Measurements from ENCODE around the gene MAML3.

MAML3 gene

DNA sequence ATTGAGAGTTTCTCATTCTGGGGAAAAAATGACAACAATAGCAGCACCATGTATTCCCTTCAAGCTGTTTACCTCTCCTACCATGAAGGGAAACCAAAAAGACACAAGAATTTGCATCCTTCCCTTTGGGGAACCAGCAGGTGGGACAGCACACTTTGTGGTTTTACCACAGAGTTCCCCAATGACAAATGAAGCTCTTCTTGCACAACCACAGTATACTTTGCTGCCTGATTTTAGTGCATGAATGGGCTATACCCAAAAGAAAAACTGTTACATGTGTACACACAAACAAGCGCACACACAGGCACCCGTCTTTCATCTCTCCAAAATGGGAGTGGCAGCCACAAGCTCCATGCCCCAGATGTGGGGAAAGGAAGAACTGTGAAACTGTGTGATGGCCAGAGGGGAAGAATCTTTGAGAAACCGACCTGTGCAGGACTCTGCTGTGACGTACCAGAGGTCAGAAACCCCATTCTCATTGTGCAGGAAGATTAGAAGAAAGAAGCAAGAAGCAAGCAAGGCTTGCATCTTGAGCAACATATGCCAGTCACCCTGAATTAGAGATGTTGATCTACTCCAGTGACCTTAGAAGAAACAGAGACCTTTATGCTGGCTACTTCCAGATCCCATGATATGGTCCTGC lies 2.7 kb upstream of the MAML3 start:
- intact Hi-C loops (cut with DNase I; ENCODE audit: low total_unique reads): no loop called here
- Histone ChIP-seq H3K27me3 (no peaks in the 10 kb centered on the region), H3K36me3 (no peaks in the 10 kb centered on the region), H3K27ac (no peak overlapping the region), H3K4me3 (no peak overlapping the region), H3K9me3 (no peaks in the 10 kb centered on the region), H3K4me1 (peaks cover 0 to 18% (median 12%) of the 10 kb centered on the region in 4 donors)
- no peak for DNase-seq
- no peak for TF ChIP-seq CTCF (IDR thresholded peaks at IDR 0.05)

GRCh38 chr4:140154572-140154891 lies 548 bp upstream of the MAML3 start:
- no peak for DNase-seq
- intact Hi-C loops (cut with DNase I; ENCODE audit: low total_unique reads): loop anchor here (2.0 kb wide), 1 partner anchor 420 kb away; no protein-coding TSS in a partner anchor

GRCh38 chr4:140153419-140153717 lies 616 bp downstream of the MAML3 start:
- intact Hi-C loops (cut with DNase I; ENCODE audit: low total_unique reads): no loop called here
- no peak for TF ChIP-seq CTCF (IDR thresholded peaks at IDR 0.05)
- Histone ChIP-seq H3K27me3 (no peaks in the 10 kb centered on the region), H3K9me3 (no peaks in the 10 kb centered on the region), H3K4me1 (peaks cover 0 to 17% (median 8%) of the 10 kb centered on the region in 4 donors), H3K27ac (peak overlapping the region; percentile 96), H3K36me3 (no peaks in the 10 kb centered on the region), H3K4me3 (peak overlapping the region; percentile 76 to 91)
- no peak for DNase-seq

More at GRCh38 chr4:140154572-140154891, 548 bp upstream of the MAML3 start:
- Histone ChIP-seq H3K27me3 (no peaks in the 10 kb centered on the region), H3K9me3 (no peaks in the 10 kb centered on the region), H3K4me1 (peaks cover 0 to 18% (median 12%) of the 10 kb centered on the region in 4 donors), H3K27ac (peak overlapping the region; percentile 96), H3K4me3 (peak overlapping the region; percentile 76 to 91), H3K36me3 (no peaks in the 10 kb centered on the region)
- no peak for TF ChIP-seq CTCF (IDR thresholded peaks at IDR 0.05)

GRCh38 chr4:140152751-140153418 lies 1.1 kb downstream of the MAML3 start:
- TF ChIP-seq CTCF (IDR thresholded peaks at IDR 0.05): no peak
- Histone ChIP-seq H3K4me1 (peaks cover 0 to 13% (median 3%) of the 10 kb centered on the region in 4 donors), H3K9me3 (no peaks in the 10 kb centered on the region), H3K27me3 (no peaks in the 10 kb centered on the region), H3K4me3 (peak overlapping the region; percentile 76 to 91), H3K27ac (peak overlapping the region; percentile 96), H3K36me3 (no peaks in the 10 kb centered on the region)
- peak; percentile 76 to 84 for DNase-seq
- intact Hi-C loops (cut with DNase I; ENCODE audit: low total_unique reads): no loop called here

DNA sequence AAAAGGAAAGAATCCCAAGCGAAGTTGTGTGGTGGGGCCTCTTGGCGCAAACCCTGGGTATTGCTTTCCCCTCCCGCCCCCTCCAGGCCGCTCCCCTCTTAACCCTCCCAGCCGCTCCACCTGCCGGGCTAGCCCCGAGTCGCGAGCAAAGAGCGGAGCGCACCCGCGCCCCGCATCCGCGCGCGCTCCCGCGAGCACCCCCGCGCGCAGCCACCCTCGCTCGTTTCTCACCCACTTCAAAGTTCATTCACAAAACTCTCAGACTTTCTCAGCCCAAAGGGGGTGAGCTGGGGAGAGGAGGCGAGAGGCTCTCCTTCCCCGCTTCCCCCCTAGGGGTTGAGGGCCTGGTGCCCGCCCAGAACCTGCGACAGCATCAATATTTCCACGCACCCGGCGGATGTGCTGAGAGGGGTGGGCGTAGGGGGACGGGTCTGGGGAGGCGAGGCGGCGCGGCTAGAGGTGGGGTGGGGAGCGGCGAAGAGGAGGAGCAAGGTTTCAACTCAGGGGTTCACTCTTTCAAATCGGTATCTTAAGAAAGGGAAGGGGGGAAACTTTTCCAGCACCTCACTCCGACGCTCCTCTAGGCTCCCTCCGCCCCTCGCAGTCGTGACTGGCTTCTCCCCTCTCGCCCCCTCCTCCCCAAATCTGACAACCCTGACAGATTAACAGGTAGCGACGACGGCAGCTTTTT lies 1.8 kb downstream of the MAML3 start:
- peak overlapping the region; percentile 76 to 91 for H3K4me3 ChIP-seq
- peak overlapping the region; percentile 96 for H3K27ac ChIP-seq
- peak; percentile 18 to 19 for TF ChIP-seq CTCF (IDR thresholded peaks at IDR 0.05)
- no peaks in the 10 kb centered on the region for H3K36me3 ChIP-seq
- intact Hi-C loops (cut with DNase I; ENCODE audit: low total_unique reads): no loop called here
- H3K4me1 ChIP-seq: peaks cover 0 to 10% (median 2%) of the 10 kb centered on the region in 4 donors
- no peaks in the 10 kb centered on the region for H3K9me3 ChIP-seq
- H3K27me3 ChIP-seq: no peaks in the 10 kb centered on the region
- peak in 1 of 2 donors; percentile 85 for DNase-seq

Measured in tibial artery (tissue), 4 donors.